Endothelial cell of umbilical vein (primary cell): ENCODE results near the gene STPG4. TPM values are rescaled to one million over a fixed set of nuclear protein-coding genes. Genes with fewer than 3 reads are reported as not detected.

Experiments used
- BruUV-seq: library from RNA; stranded (reverse); fragments of 400-500 nt; replicated peaks from 2 replicates; lab custom pipeline; 2021; lab: Mats Ljungman, UMichigan
- CTCF ChIA-PET: fragments of 300-600, 350-600 bp; sonication (Branson Sonifier 250); formaldehyde crosslinking; loops from one replicate; lab custom pipeline; 2021; ENCODE audit warnings: antibody characterized with exemption, inconsistent platforms; lab: Charles Lee
- POLR2A ChIA-PET: fragments of 300-600, 350-600 bp; sonication (Branson Sonifier 250); formaldehyde crosslinking; loops from one replicate; lab custom pipeline; 2021; ENCODE audit warnings: antibody characterized with exemption, inconsistent platforms; lab: Charles Lee
- DNase-seq: peaks from one replicate; pipeline ENCODE4 v3.0.0-alpha.2; 2011; ENCODE audit warnings: low read depth, low spot score
- FAIRE-seq: peaks from 2 replicates; lab custom pipeline; 2011; peaks lifted over from hg19 to GRCh38; lab: Jason Lieb, UNC
- H2AFZ ChIP-seq: 2 replicates; pipeline ENCODE4 v1.6.0; 2012; ENCODE audit warnings: low read depth, low read length, control low read depth, inconsistent platforms
- H3K27ac ChIP-seq: 2 replicates; pipeline ENCODE4 v1.5.1; 2011; ENCODE audit warnings: low read depth, mild to moderate bottlenecking, control low read depth, low read length, moderate library complexity; ENCODE audit not compliant: insufficient read depth
- H3K27me3 ChIP-seq, 2 experiments: 2 replicates each; pipeline versions ENCODE4 v1.6.0 to v1.6.1; 2011; ENCODE audit warnings: low read length in 2 of 2, mixed read lengths in 1 of 2; ENCODE audit not compliant: control insufficient read depth in 2 of 2, insufficient read depth in 2 of 2
- H3K36me3 ChIP-seq, 2 experiments: 2 replicates in 1 of 2; 3 replicates in 1 of 2; pipeline ENCODE4 v1.5.1; 2011; ENCODE audit warnings: low read length in 2 of 2, mild to moderate bottlenecking in 1 of 2, moderate library complexity in 1 of 2; ENCODE audit not compliant: control insufficient read depth in 2 of 2, insufficient read depth in 2 of 2; ENCODE audit errors: extremely low read depth in 1 of 2
- H3K4me1 ChIP-seq: 3 replicates; pipeline ENCODE4 v1.5.1; 2011; ENCODE audit warnings: mild to moderate bottlenecking, low read length; ENCODE audit not compliant: control insufficient read depth, insufficient read depth; ENCODE audit errors: extremely low read depth
- H3K4me2 ChIP-seq: 2 replicates; pipeline ENCODE4 v1.6.1; 2011; ENCODE audit warnings: low read length, control low read depth, mixed read lengths; ENCODE audit not compliant: insufficient read depth
- H3K4me3 ChIP-seq, 3 experiments: fragments of 200-600 bp in 1 of 3; sonication (generic), shearing (Covaris generic) in 1 of 3; replicated peaks in 1 of 3; 2 replicates each; pipeline ENCODE4 v1.5.1; 2011 to 2016; ENCODE audit warnings: control low read depth in 3 of 3, low read length in 3 of 3, mild to moderate bottlenecking in 2 of 3, inconsistent platforms in 1 of 3, low read depth in 1 of 3, moderate library complexity in 1 of 3; ENCODE audit not compliant: insufficient read depth in 1 of 3
- H3K79me2 ChIP-seq: 2 replicates; pipeline ENCODE4 v1.6.0; 2012; ENCODE audit warnings: low read length, inconsistent platforms; ENCODE audit not compliant: control insufficient read depth, insufficient read depth
- H3K9ac ChIP-seq: replicated peaks from 2 replicates; pipeline ENCODE3; 2011; ENCODE audit warnings: low read length, control low read depth; ENCODE audit not compliant: insufficient read depth; ENCODE audit errors: extremely low read depth
- H3K9me1 ChIP-seq: replicated peaks from 3 replicates; pipeline ENCODE4 v1.6.0; 2011; ENCODE audit warnings: mild to moderate bottlenecking, low read length; ENCODE audit not compliant: control insufficient read depth, insufficient read depth; ENCODE audit errors: extremely low read depth
- H3K9me3 ChIP-seq: replicated peaks from 2 replicates; pipeline ENCODE4 v1.5.1; 2012; ENCODE audit warnings: low read length, inconsistent platforms; ENCODE audit not compliant: control insufficient read depth, insufficient read depth
- H4K20me1 ChIP-seq: replicated peaks from 2 replicates; pipeline ENCODE3; 2011; ENCODE audit warnings: mild to moderate bottlenecking, low read length; ENCODE audit not compliant: control insufficient read depth, insufficient read depth; ENCODE audit errors: extremely low read depth
- EZH2 ChIP-seq: IDR thresholded peaks from 2 replicates; pipeline ENCODE4 v1.6.1; 2012; ENCODE audit warnings: borderline replicate concordance, low read depth, mild to moderate bottlenecking, moderate library complexity, low read length, inconsistent platforms; ENCODE audit not compliant: severe bottlenecking
- FOS ChIP-seq: IDR thresholded peaks from 2 replicates; pipeline ENCODE4 v1.6.1; 2011; ENCODE audit warnings: mild to moderate bottlenecking, low read length, moderate library complexity, borderline replicate concordance; ENCODE audit not compliant: insufficient read depth
- GATA2 ChIP-seq: IDR thresholded peaks from 2 replicates; pipeline ENCODE4 v1.7.0; 2011; ENCODE audit warnings: low read depth, mild to moderate bottlenecking, moderate library complexity, mixed read lengths, low read length; ENCODE audit not compliant: insufficient read length, insufficient read depth
- JUN ChIP-seq: IDR thresholded peaks from 2 replicates; pipeline ENCODE4 v1.6.1; 2011; ENCODE audit warnings: borderline replicate concordance, low read depth; ENCODE audit not compliant: insufficient read length, insufficient read depth
- MYC ChIP-seq: IDR thresholded peaks from one replicate; pipeline ENCODE4 v1.6.1; 2011; ENCODE audit warnings: mild to moderate bottlenecking, low read depth, low read length
- POLR2A ChIP-seq: IDR thresholded peaks from 2 replicates; pipeline ENCODE4 v1.6.1; 2012; ENCODE audit warnings: low read depth, mild to moderate bottlenecking, control low read depth, low read length
- POLR2AphosphoS5 ChIP-seq: IDR thresholded peaks from 2 replicates; pipeline ENCODE4 v1.6.1; 2012; ENCODE audit warnings: low read depth, mild to moderate bottlenecking, control low read depth, low read length, moderate library complexity; ENCODE audit not compliant: insufficient read depth
- dilution Hi-C: fragments of 300-500 bp; cut with MboI; formaldehyde crosslinking; loops from one replicate; pipeline ENCODE4 v1.15.0; 2019; ENCODE audit warnings: low sequenced_read_pairs; ENCODE audit not compliant: extremely low pct_ligation_motif_present
- intact Hi-C: fragments of 100-400 bp; cut with micrococcal nuclease; formaldehyde crosslinking; loops from one replicate; pipeline ENCODE4 v1.10.0; 2022
- polyA plus RNA-seq, 4 experiments: library from polyadenylated mRNA; depleted of rRNA in 3 of 4; stranded (reverse) in 3 of 4; unstranded in 1 of 4; fragments of >200 nt; gene quantifications; 2 replicates each; pipeline versions ENCODE4 v1.2.1 to v1.2.3, GENCODE V29; 2011 to 2012; ENCODE audit warnings: missing spikeins in 1 of 4
- total RNA-seq: library from RNA; stranded (reverse); gene quantifications from 2 replicates; pipeline ENCODE4 v1.2.3, GENCODE V29; 2021
- TF ChIP-seq, protein P1 (sequence below): IDR thresholded peaks from 2 replicates; pipeline ENCODE4 v1.6.1; 2011; ENCODE audit not compliant: insufficient read depth, insufficient read length
- TF ChIP-seq, protein P2 (sequence below), 2 donors: IDR thresholded peaks; 1 replicate in 1 of 2; 2 replicates in 1 of 2; pipeline ENCODE4 v1.5.1; 2011; ENCODE audit warnings: low read length in 2 of 2, mild to moderate bottlenecking in 2 of 2, moderate library complexity in 2 of 2, control low read depth in 1 of 2, inconsistent platforms in 1 of 2, low read depth in 1 of 2; ENCODE audit not compliant: insufficient read depth in 1 of 2; ENCODE audit errors: extremely low read depth in 1 of 2

Gene STPG4
- total and polyA plus RNA-seq, 2 donors (not counting 3 experiments of a cell fraction or from before 2014, with no cell fraction given) = 0.53 TPM; not detected in 1

DNA sequence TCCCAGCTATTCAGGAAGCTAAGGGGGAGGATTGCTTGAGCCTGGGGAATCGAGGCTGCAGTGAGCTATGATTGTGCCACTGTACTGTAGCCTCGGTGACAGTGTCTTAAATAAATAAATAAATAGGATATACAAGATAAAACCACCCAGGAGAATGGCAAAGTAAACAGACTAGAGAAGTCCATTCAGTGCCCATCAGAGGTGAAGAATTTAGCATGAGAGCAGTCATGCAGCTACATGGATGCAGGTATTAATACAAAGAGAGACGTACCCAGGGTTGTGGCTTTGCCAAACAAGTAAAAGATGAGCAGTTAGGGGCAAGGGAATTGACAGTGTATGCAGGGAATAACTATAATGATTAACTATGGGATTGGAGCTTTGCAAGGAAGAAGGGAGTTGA, 8.1 kb downstream of the STPG4 start:
- TF ChIP-seq MYC (no peak), JUN (no peak), POLR2A (no peak), GATA2 (no peak), EZH2 (no peak), POLR2AphosphoS5 (no peak), FOS (no peak)
- TF ChIP-seq, protein P1, sequence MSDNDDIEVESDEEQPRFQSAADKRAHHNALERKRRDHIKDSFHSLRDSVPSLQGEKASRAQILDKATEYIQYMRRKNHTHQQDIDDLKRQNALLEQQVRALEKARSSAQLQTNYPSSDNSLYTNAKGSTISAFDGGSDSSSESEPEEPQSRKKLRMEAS = no peak
- TF ChIP-seq, protein P2, sequence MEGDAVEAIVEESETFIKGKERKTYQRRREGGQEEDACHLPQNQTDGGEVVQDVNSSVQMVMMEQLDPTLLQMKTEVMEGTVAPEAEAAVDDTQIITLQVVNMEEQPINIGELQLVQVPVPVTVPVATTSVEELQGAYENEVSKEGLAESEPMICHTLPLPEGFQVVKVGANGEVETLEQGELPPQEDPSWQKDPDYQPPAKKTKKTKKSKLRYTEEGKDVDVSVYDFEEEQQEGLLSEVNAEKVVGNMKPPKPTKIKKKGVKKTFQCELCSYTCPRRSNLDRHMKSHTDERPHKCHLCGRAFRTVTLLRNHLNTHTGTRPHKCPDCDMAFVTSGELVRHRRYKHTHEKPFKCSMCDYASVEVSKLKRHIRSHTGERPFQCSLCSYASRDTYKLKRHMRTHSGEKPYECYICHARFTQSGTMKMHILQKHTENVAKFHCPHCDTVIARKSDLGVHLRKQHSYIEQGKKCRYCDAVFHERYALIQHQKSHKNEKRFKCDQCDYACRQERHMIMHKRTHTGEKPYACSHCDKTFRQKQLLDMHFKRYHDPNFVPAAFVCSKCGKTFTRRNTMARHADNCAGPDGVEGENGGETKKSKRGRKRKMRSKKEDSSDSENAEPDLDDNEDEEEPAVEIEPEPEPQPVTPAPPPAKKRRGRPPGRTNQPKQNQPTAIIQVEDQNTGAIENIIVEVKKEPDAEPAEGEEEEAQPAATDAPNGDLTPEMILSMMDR (IDR thresholded peaks at IDR 0.05; ENCODE audit: extremely low read depth in 1 of 2, insufficient read depth in 1 of 2, low read depth in 1 of 2, low read length in 2 of 2) = no peak
- H3K9me1 ChIP-seq = no peaks in the 10 kb centered on the region
- no peak overlapping the region for H3K9ac ChIP-seq
- intact Hi-C loops = no loop called here
- H2AFZ ChIP-seq = no peak overlapping the region
- ChIA-PET POLR2A (no interaction called here), CTCF (interaction anchor here (1.6 kb wide), 1 partner anchor 9 kb away, joined by 4 read pairs; no protein-coding TSS in a partner anchor)
- no peak overlapping the region for H3K27ac ChIP-seq
- no peaks in the 10 kb centered on the region for H4K20me1 ChIP-seq
- peaks cover 0 to 3% of the 10 kb centered on the region in 2 experiments for H3K36me3 ChIP-seq
- H3K27me3 ChIP-seq = no peaks in the 10 kb centered on the region
- no TSS peak for BruUV-seq
- no peak for DNase-seq
- no peaks in the 10 kb centered on the region for H3K79me2 ChIP-seq
- dilution Hi-C loops = no loop called here
- no peaks in the 10 kb centered on the region for H3K4me1 ChIP-seq
- no peak overlapping the region for H3K4me2 ChIP-seq
- H3K4me3 ChIP-seq = no peak overlapping the region
- H3K9me3 ChIP-seq = no peaks in the 10 kb centered on the region
- no peak for FAIRE-seq
